ENCODE data around the gene TM2D3.
"Not testable (repeated sequence)": the region's sequence is repeated elsewhere in the genome, so short reads cannot be mapped to it uniquely, and the experiment has no call there.

TM2D3 gene

GRCh38 chr15:101657968-101658784 lies 6.0 kb upstream of the TM2D3 start:
- no peak for DNase-seq (ENCODE audit: low read depth, low spot score)
- no peak overlapping the region for H3K27ac ChIP-seq

- no peak for DNase-seq (ENCODE audit: low read depth, low spot score)
- H3K27ac ChIP-seq, result no peak overlapping the region
Observed at GRCh38 chr15:101657171-101657570, 5.0 kb upstream of the TM2D3 start.

- not testable (repeated sequence) for DNase-seq (ENCODE audit: low read depth, low spot score); H3K27ac ChIP-seq
Observed at GRCh38 chr15:101654624-101655337, 2.6 kb upstream of the TM2D3 start.

GRCh38 chr15:101654171-101654570 lies 2.0 kb upstream of the TM2D3 start:
- no peak overlapping the region for H3K27ac ChIP-seq
- no peak for DNase-seq (ENCODE audit: low read depth, low spot score)

- H3K27ac ChIP-seq, result peak overlapping the region; percentile 97
- DNase-seq (ENCODE audit: low read depth, low spot score), result no peak
Observed at GRCh38 chr15:101652786-101653430, 727 bp upstream of the TM2D3 start.

- DNase-seq (ENCODE audit: low read depth, low spot score), result no peak
- H3K27ac ChIP-seq, result peak overlapping the region; percentile 97
Observed at GRCh38 chr15:101651554-101652097, 555 bp downstream of the TM2D3 start.

GRCh38 chr15:101650145-101650544 lies 2.0 kb downstream of the TM2D3 start:
- no peak overlapping the region for H3K27ac ChIP-seq
- DNase-seq (ENCODE audit: low read depth, low spot score), result no peak

GRCh38 chr15:101648356-101648755 lies 3.8 kb downstream of the TM2D3 start:
- no peak for DNase-seq (ENCODE audit: low read depth, low spot score)
- H3K27ac ChIP-seq, result no peak overlapping the region

GRCh38 chr15:101647251-101647650 lies 4.9 kb downstream of the TM2D3 start:
- no peak for DNase-seq (ENCODE audit: low read depth, low spot score)
- H3K27ac ChIP-seq, result no peak overlapping the region

GRCh38 chr15:101646672-101647071 lies 5.5 kb downstream of the TM2D3 start:
- no peak for DNase-seq (ENCODE audit: low read depth, low spot score)
- H3K27ac ChIP-seq, result no peak overlapping the region

GRCh38 chr15:101642361-101642760 lies 9.8 kb downstream of the TM2D3 start:
- peak overlapping the region; percentile 41 for H3K27ac ChIP-seq
- no peak for DNase-seq (ENCODE audit: low read depth, low spot score)

- no peak for DNase-seq (ENCODE audit: low read depth, low spot score)
- peak overlapping the region; percentile 41 for H3K27ac ChIP-seq
Observed at GRCh38 chr15:101641894-101642293, 10.3 kb downstream of the TM2D3 start.

GRCh38 chr15:101641129-101641764 lies 10.9 kb downstream of the TM2D3 start:
- DNase-seq (ENCODE audit: low read depth, low spot score), result peak; percentile 8
- peak overlapping the region; percentile 41 for H3K27ac ChIP-seq

- DNase-seq (ENCODE audit: low read depth, low spot score), result no peak
- H3K27ac ChIP-seq, result no peak overlapping the region
Observed at GRCh38 chr15:101639667-101640066, 12.5 kb downstream of the TM2D3 start.

GRCh38 chr15:101637919-101638318 lies 14.3 kb downstream of the TM2D3 start:
- no peak for DNase-seq (ENCODE audit: low read depth, low spot score)
- peak overlapping the region; percentile 51 for H3K27ac ChIP-seq

GRCh38 chr15:101637516-101637915 lies 14.7 kb downstream of the TM2D3 start:
- peak; percentile 22 for DNase-seq (ENCODE audit: low read depth, low spot score)
- H3K27ac ChIP-seq, result peak overlapping the region; percentile 51

GRCh38 chr15:101637038-101637437 lies 15.1 kb downstream of the TM2D3 start:
- no peak overlapping the region for H3K27ac ChIP-seq
- DNase-seq (ENCODE audit: low read depth, low spot score), result no peak

- H3K27ac ChIP-seq, result no peak overlapping the region
- DNase-seq (ENCODE audit: low read depth, low spot score), result no peak
Observed at GRCh38 chr15:101635944-101636727, 16.0 kb downstream of the TM2D3 start.

- no peak for DNase-seq (ENCODE audit: low read depth, low spot score)
- H3K27ac ChIP-seq, result no peak overlapping the region
Observed at GRCh38 chr15:101633356-101633755, 18.8 kb downstream of the TM2D3 start.

GRCh38 chr15:101626729-101627128 lies 25.5 kb downstream of the TM2D3 start:
- not testable (repeated sequence) for DNase-seq (ENCODE audit: low read depth, low spot score)

More at GRCh38 chr15:101626729-101627128, 25.5 kb downstream of the TM2D3 start:
- H3K27ac ChIP-seq, result not testable (repeated sequence)

All from epithelial cell of prostate (primary cell).